ENCODE data around the gene AP3B1. TPM values are rescaled to one million over a fixed set of nuclear protein-coding genes. Genes with fewer than 3 reads are reported as not detected.
A peak's percentile ranks its signal among the peaks of the same experiment; 100 is the strongest.

Gene AP3B1
- total RNA-seq, 6 donors from 2014 or later, result 25.7 to 66.9 (median 37.8) TPM

DNA sequence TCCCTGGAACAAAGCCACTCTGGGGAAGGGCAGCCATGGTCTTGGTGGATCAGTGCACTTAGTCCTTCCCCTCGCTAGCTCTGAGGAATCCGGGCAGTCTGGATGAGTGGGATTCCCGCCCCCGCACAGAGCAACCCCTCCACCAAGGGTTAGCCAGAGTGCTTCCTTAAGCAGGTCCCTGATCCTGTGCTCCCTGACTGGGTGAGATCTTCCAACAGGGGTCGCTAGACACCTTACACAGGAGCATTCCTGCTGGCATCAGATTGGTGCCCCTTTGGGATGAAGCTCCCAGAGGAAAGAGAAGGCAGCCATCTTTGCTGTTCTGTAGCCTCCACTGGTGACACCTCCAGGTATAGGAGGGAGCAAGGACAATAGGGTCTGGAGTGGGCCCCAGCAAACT is 228.8 kb downstream of the AP3B1 start:
- Histone ChIP-seq H3K27me3 (no peaks in the 10 kb centered on the region), H3K27ac (no peak overlapping the region), H3K4me1 (no peaks in the 10 kb centered on the region), H3K9me3 (peaks cover 0 to 11% (median 4%) of the 10 kb centered on the region in 4 donors), H3K4me3 (no peak overlapping the region), H3K36me3 (no peaks in the 10 kb centered on the region)
- DNase-seq (no peak), ATAC-seq (ENCODE audit: low FRiP score in 2 of 2) (no peak)
- 100% methylated on average over 5 of the region's 5 CpGs; no CpG with 5 or more reads in 1 of the 2 donors for WGBS, 2 donors
- TF ChIP-seq EP300 (IDR thresholded peaks at IDR 0.05), result no peak

DNA sequence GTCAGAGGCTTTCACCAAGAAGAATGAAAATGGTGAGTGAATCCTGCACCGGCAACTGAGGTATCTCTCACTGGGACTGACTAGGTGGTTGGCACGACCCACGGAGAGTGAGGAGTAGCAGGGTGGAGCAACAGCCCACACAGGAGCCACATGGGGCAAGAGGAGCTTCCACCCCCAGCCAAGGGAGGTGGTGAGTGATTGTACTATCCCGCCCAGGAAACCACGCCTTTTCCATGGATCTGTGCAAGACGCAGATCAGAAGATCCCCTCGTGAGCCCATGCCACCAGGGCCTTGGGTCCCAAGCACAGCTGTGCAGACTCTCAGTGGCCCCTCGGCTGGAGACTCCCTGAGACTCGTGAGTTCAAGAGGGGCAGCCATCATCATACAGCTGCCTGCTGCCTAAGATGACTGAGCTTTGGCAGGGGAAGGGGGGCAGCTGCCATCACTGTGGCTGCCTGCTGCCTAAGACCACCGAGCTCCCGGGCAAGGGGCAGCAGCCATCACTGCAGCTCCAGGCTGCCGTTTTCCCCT is 229.5 kb downstream of the AP3B1 start:
- H3K27ac ChIP-seq, result no peak overlapping the region
- peaks cover 0 to 11% (median 4%) of the 10 kb centered on the region in 4 donors for H3K9me3 ChIP-seq
- DNase-seq (peak in 1 of 2 donors; percentile 49), ATAC-seq (ENCODE audit: low FRiP score in 2 of 2) (no peak)
- H3K4me1 ChIP-seq, result no peaks in the 10 kb centered on the region
- no peak overlapping the region for H3K4me3 ChIP-seq
- TF ChIP-seq POLR2AphosphoS5 (IDR thresholded peaks at IDR 0.05), result no peak
- TF ChIP-seq, protein P1, sequence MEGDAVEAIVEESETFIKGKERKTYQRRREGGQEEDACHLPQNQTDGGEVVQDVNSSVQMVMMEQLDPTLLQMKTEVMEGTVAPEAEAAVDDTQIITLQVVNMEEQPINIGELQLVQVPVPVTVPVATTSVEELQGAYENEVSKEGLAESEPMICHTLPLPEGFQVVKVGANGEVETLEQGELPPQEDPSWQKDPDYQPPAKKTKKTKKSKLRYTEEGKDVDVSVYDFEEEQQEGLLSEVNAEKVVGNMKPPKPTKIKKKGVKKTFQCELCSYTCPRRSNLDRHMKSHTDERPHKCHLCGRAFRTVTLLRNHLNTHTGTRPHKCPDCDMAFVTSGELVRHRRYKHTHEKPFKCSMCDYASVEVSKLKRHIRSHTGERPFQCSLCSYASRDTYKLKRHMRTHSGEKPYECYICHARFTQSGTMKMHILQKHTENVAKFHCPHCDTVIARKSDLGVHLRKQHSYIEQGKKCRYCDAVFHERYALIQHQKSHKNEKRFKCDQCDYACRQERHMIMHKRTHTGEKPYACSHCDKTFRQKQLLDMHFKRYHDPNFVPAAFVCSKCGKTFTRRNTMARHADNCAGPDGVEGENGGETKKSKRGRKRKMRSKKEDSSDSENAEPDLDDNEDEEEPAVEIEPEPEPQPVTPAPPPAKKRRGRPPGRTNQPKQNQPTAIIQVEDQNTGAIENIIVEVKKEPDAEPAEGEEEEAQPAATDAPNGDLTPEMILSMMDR (IDR thresholded peaks at IDR 0.05), result no peak
- TF ChIP-seq POLR2A (IDR thresholded peaks at IDR 0.05), result no peak
- TF ChIP-seq EP300 (IDR thresholded peaks at IDR 0.05), result no peak
- H3K27me3 ChIP-seq, result no peaks in the 10 kb centered on the region
- WGBS, 2 donors, result 87 to 89% methylated on average over 9 to 10 of the region's 12 CpGs
- no peaks in the 10 kb centered on the region for H3K36me3 ChIP-seq

DNA sequence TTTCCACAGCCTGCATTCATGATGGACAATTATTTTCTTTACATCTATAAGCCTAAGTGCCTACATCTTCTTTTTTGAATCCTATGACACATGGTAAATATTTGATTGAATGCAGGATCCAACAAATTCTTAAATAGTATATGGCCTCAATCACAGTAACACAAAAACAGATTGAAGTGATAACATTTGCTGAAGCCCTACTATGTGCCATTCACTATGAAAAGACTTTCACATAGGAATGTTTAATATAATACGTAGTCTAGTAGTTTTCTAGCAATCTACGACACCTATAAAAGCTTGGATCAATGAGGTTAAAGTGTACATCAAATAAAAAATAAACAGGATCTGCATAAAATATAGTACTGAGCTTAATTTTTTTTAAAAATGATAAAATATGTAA is 231.0 kb downstream of the AP3B1 start:
- TF ChIP-seq, protein P1 (IDR thresholded peaks at IDR 0.05), result no peak
- TF ChIP-seq EP300 (IDR thresholded peaks at IDR 0.05) (no peak), POLR2A (IDR thresholded peaks at IDR 0.05) (no peak), POLR2AphosphoS5 (IDR thresholded peaks at IDR 0.05) (no peak)
- WGBS, 2 donors, result 92 to 97% methylated on average over 2 of the region's 2 CpGs
- no peaks in the 10 kb centered on the region for H3K36me3 ChIP-seq
- H3K4me3 ChIP-seq, result no peak overlapping the region
- DNase-seq (no peak), ATAC-seq (ENCODE audit: low FRiP score in 2 of 2) (no peak)
- no peaks in the 10 kb centered on the region for H3K4me1 ChIP-seq
- H3K9me3 ChIP-seq, result peaks cover 0 to 11% (median 4%) of the 10 kb centered on the region in 4 donors
- no peaks in the 10 kb centered on the region for H3K27me3 ChIP-seq
- H3K27ac ChIP-seq, result no peak overlapping the region

DNA sequence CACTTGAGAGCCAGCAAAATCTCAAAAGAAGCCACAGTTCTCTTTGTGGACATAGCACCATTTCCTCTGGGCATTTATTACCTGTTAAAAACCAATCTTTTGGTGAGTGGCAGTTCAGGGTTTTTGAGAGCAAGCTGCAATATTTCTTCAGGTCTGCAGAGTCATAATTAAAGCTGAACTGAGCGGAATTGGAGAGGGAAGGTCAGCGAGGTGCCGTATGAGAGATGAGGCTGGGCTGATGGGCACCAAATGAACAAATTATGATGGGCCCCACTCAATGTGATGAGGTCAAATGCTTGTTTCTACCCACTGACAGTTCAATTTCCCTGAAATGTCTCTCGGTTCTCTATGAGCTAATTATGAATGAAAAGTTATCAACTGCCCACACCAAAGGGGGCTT is 231.9 kb downstream of the AP3B1 start:
- no peak overlapping the region for H3K27ac ChIP-seq
- no peak for TF ChIP-seq EP300 (IDR thresholded peaks at IDR 0.05)
- TF ChIP-seq POLR2A (IDR thresholded peaks at IDR 0.05), result no peak
- TF ChIP-seq, protein P1 (IDR thresholded peaks at IDR 0.05), result no peak
- TF ChIP-seq POLR2AphosphoS5 (IDR thresholded peaks at IDR 0.05), result no peak
- no peaks in the 10 kb centered on the region for H3K27me3 ChIP-seq
- no peaks in the 10 kb centered on the region for H3K4me1 ChIP-seq
- no peaks in the 10 kb centered on the region for H3K36me3 ChIP-seq
- no peak for ATAC-seq (ENCODE audit: low FRiP score in 2 of 2)
- DNase-seq, result no peak
- peaks cover 0 to 5% (median 1%) of the 10 kb centered on the region in 4 donors for H3K9me3 ChIP-seq
- H3K4me3 ChIP-seq, result no peak overlapping the region
- WGBS, 2 donors, result 93 to 98% methylated on average over 4 of the region's 4 CpGs

DNA sequence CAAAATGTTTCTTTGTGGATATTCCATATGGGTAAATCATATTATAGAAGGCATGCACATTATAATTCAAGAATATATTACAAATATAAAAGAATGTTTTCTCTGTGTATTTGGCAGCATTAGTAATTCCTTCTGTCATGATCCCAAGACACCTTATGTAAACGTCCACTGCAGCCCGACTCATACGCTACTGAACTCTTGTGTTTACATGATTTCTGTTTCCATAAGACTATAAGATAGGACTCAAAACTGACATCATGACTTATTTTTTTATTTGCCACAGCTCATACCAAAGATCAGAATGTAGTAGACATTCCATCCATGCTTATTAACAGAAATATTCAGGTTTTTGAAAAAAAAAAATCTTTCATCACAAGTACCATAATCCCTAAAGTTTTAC is 234.1 kb downstream of the AP3B1 start:
- Histone ChIP-seq H3K4me3 (no peak overlapping the region), H3K4me1 (no peaks in the 10 kb centered on the region), H3K36me3 (no peaks in the 10 kb centered on the region), H3K9me3 (no peaks in the 10 kb centered on the region), H3K27ac (no peak overlapping the region), H3K27me3 (no peaks in the 10 kb centered on the region)
- ATAC-seq (ENCODE audit: low FRiP score in 2 of 2) (no peak), DNase-seq (no peak)
- 69% methylated on average over 3 of the region's 3 CpGs for WGBS, 2 donors
- TF ChIP-seq, protein P1 (IDR thresholded peaks at IDR 0.05), result no peak
- TF ChIP-seq POLR2AphosphoS5 (IDR thresholded peaks at IDR 0.05) (no peak), POLR2A (IDR thresholded peaks at IDR 0.05) (no peak), EP300 (IDR thresholded peaks at IDR 0.05) (no peak)

All from upper lobe of left lung (tissue), 6 donors.